ENCODE data around the gene NAT9. TPM values are rescaled to one million over a fixed set of nuclear protein-coding genes. Genes with fewer than 3 reads are reported as not detected.

Gene NAT9
- total RNA-seq, 3 donors from 2014 or later, result 63.1 to 68.7 (median 65.9) TPM

Other genes with a start within 250 kb of the NAT9 start
- gene CD300LB, start 244.9 kb downstream of the NAT9 start, total RNA-seq, result not detected
- not detected for gene CD300C, start 230.2 kb downstream of the NAT9 start, total RNA-seq
- not detected for gene CD300H, start 208.8 kb downstream of the NAT9 start, total RNA-seq
- gene CD300LD, start 184.1 kb downstream of the NAT9 start, total RNA-seq, result not detected
- gene CD300E, start 152.6 kb downstream of the NAT9 start, total RNA-seq, result not detected
- not detected for gene CD300LF, start 63.4 kb downstream of the NAT9 start, total RNA-seq
- gene RAB37, start 39.1 kb downstream of the NAT9 start, total RNA-seq, result under 1 TPM; 0.29 to 0.98 (median 0.33) TPM
- 100 to 1,000 TPM; 124 to 138 (median 137) TPM for gene NHERF1, start 27.7 kb downstream of the NAT9 start, total RNA-seq
- under 1 TPM in 1 of 3 donors, not detected in 2; 0.08 TPM for gene GRIN2C, start 83.5 kb upstream of the NAT9 start, total RNA-seq
- gene FDXR, start 96.6 kb upstream of the NAT9 start, total RNA-seq, result 10 to 100 TPM in 1 of 3 donors, 1 to 10 TPM in 2; 6.1 to 12.0 (median 7.0) TPM
- gene FADS6, start 117.3 kb upstream of the NAT9 start, total RNA-seq, result not detected
- not detected for gene USH1G, start 146.9 kb upstream of the NAT9 start, total RNA-seq
- not detected for gene OTOP2, start 147.9 kb upstream of the NAT9 start, total RNA-seq
- not detected for gene OTOP3, start 159.6 kb upstream of the NAT9 start, total RNA-seq
- gene HID1, start 196.4 kb upstream of the NAT9 start, total RNA-seq, result 1 to 10 TPM; 1.3 to 2.1 (median 2.0) TPM
- 1 to 10 TPM in 2 of 3 donors, under 1 TPM in 1; 0.84 to 1.3 (median 1.0) TPM for gene CDR2L, start 211.3 kb upstream of the NAT9 start, total RNA-seq
- 10 to 100 TPM; 70.8 to 82.5 (median 81.1) TPM for gene MRPL58, start 236.3 kb upstream of the NAT9 start, total RNA-seq